HepG2 (cell line): ENCODE data around the gene GNG7. TPM values are rescaled to one million over a fixed set of nuclear protein-coding genes. Genes with fewer than 3 reads are reported as not detected.

Experiments
- ARID3A ChIP-seq: IDR thresholded peaks from 2 replicates; pipeline ENCODE4 v1.6.1; 2012; ENCODE audit warnings: low read depth, low read length, improper control_type of control experiment
- ATRX ChIP-seq: sonication (generic); formaldehyde crosslinking; IDR thresholded peaks from 2 replicates; pipeline ENCODE4 v1.4.0; 2020; ENCODE audit warnings: missing genetic modification reagents, borderline replicate concordance
- CEBPB ChIP-seq: IDR thresholded peaks from 2 replicates; pipeline ENCODE4 v1.6.1; 2011; ENCODE audit warnings: low read depth, low read length, improper control_type of control experiment, borderline replicate concordance
- CHD4 ChIP-seq: fragments of 200-600 bp; sonication (generic); IDR thresholded peaks from 2 replicates; pipeline ENCODE4 v1.7.0; 2017; ENCODE audit warnings: mild to moderate bottlenecking, low read length, borderline replicate concordance
- ELF3 ChIP-seq: IDR thresholded peaks from 2 replicates; pipeline ENCODE4 v1.6.1; 2016; ENCODE audit warnings: missing genetic modification reagents, missing compliant biosample characterization
- GABPB1 ChIP-seq: IDR thresholded peaks from 2 replicates; pipeline ENCODE4 v1.6.1; 2016; ENCODE audit warnings: mild to moderate bottlenecking, missing genetic modification reagents, moderate library complexity, missing compliant biosample characterization
- GPN1 ChIP-seq: sonication (generic); formaldehyde crosslinking; IDR thresholded peaks from 2 replicates; pipeline ENCODE4 v1.5.1; 2020; ENCODE audit warnings: missing genetic modification reagents, borderline replicate concordance
- HNF4G ChIP-seq, 2 experiments: sonication (generic) in 1 of 2; formaldehyde crosslinking in 1 of 2; IDR thresholded peaks; 2 replicates each; pipeline versions ENCODE4 v1.4.0 to v1.6.1; 2011 to 2020; ENCODE audit warnings: borderline replicate concordance in 2 of 2, low read depth in 2 of 2, mild to moderate bottlenecking in 2 of 2, low read length in 1 of 2, missing genetic modification reagents in 1 of 2, moderate library complexity in 1 of 2
- POLR2AphosphoS2 ChIP-seq: IDR thresholded peaks from 2 replicates; pipeline ENCODE4 v1.6.1; 2011; ENCODE audit warnings: low read depth, low read length, improper control_type of control experiment
- RBFOX2 ChIP-seq: fragments of 200-400 bp; formaldehyde crosslinking; IDR thresholded peaks from 2 replicates; pipeline ENCODE4 v1.6.1; 2017; ENCODE audit warnings: low read depth, mild to moderate bottlenecking, low read length
- ZBED4 ChIP-seq: sonication (generic); formaldehyde crosslinking; IDR thresholded peaks from 2 replicates; pipeline ENCODE4 v1.4.0; 2020; ENCODE audit warnings: missing genetic modification reagents, borderline replicate concordance
- ZBTB7A ChIP-seq: sonication (generic); formaldehyde crosslinking; IDR thresholded peaks from 2 replicates; pipeline ENCODE4 v1.8.0; 2022; ENCODE audit warnings: mild to moderate bottlenecking, missing genetic modification reagents
- ZKSCAN5 ChIP-seq: sonication (generic); formaldehyde crosslinking; IDR thresholded peaks from 2 replicates; pipeline ENCODE4 v1.5.1; 2020; ENCODE audit warnings: mild to moderate bottlenecking, missing genetic modification reagents
- ZNF230 ChIP-seq: sonication (generic); formaldehyde crosslinking; IDR thresholded peaks from 2 replicates; pipeline ENCODE4 v1.4.0; 2020; ENCODE audit warnings: mild to moderate bottlenecking, missing genetic modification reagents
- ZNF546 ChIP-seq: sonication (generic); formaldehyde crosslinking; conservative IDR thresholded peaks from 2 replicates; pipeline ENCODE4 v1.8.1; 2023; ENCODE audit warnings: mild to moderate bottlenecking, missing genetic modification reagents
- ZNF710 ChIP-seq: sonication (generic); formaldehyde crosslinking; IDR thresholded peaks from 2 replicates; pipeline ENCODE4 v1.5.0; 2020; ENCODE audit warnings: mild to moderate bottlenecking, missing genetic modification reagents, borderline replicate concordance
- ZNF737 ChIP-seq: sonication (generic); formaldehyde crosslinking; IDR thresholded peaks from 2 replicates; pipeline ENCODE4 v1.5.0; 2020; ENCODE audit warnings: missing genetic modification reagents, mild to moderate bottlenecking, borderline replicate concordance
- ZNF878 ChIP-seq: sonication (generic); formaldehyde crosslinking; IDR thresholded peaks from 2 replicates; pipeline ENCODE4 v1.8.1; 2023; ENCODE audit warnings: mild to moderate bottlenecking, missing genetic modification reagents, moderate library complexity
- polyA plus RNA-seq, 8 experiments: library from polyadenylated mRNA; depleted of rRNA in 3 of 8; stranded (reverse) in 7 of 8; unstranded in 1 of 8; fragments of >200 nt; fragmentation: Illumina TruSeq in 4 of 8; extraction: Trizol in 4 of 8; gene quantifications; 2 replicates each; pipeline versions ENCODE4 v1.2.1 to v1.2.3, GENCODE V29; 2011 to 2016; ENCODE audit warnings: low read depth in 4 of 8, missing spikeins in 1 of 8, mixed read lengths in 1 of 8; ENCODE audit not compliant: insufficient read depth in 1 of 8
- total RNA-seq, 5 experiments: library from RNA; depleted of rRNA; stranded (reverse); fragments of >200 nt; fragmentation: Illumina TruSeq; extraction: Trizol; gene quantifications; 2 replicates each; pipeline ENCODE4 v1.2.3, GENCODE V29; 2016; ENCODE audit warnings: low read depth in 1 of 5
- TF ChIP-seq, protein P1 (sequence below): sonication (generic); formaldehyde crosslinking; IDR thresholded peaks from 2 replicates; pipeline ENCODE4 v1.8.0; 2023; ENCODE audit warnings: mild to moderate bottlenecking, missing genetic modification reagents

GNG7 gene
- total and polyA plus RNA-seq, 2 of the 13 experiments (the other 11 are each of a cell fraction or from before 2014, with no cell fraction given): 1.4 to 3.3 TPM

GRCh38 chr19:2478278-2478755 lies 224.2 kb downstream of the GNG7 start (continued):
- TF ChIP-seq ZBED4 (CRISPR knock-in tag) (no peak), HNF4G (IDR thresholded peaks at IDR 0.05; ENCODE audit: borderline replicate concordance, low read depth, low read length) (no peak), HNF4G (CRISPR knock-in tag; IDR thresholded peaks at IDR 0.05; ENCODE audit: borderline replicate concordance, low read depth) (no peak), POLR2AphosphoS2 (peak; percentile 47), ZNF546 (CRISPR knock-in tag) (no peak), CHD4 (no peak), ZBTB7A (CRISPR knock-in tag) (no peak), ZNF737 (no peak), ZNF710 (no peak), GPN1 (CRISPR knock-in tag) (no peak), RBFOX2 (0 out of 2 replicates have a peak, but pooled peaks have one; percentile 49), GABPB1 (CRISPR knock-in tag) (0 out of 2 replicates have a peak, but pooled peaks have one; percentile 0), CEBPB (no peak; the same call in 1 of the 2 replicates), ZKSCAN5 (CRISPR knock-in tag) (no peak), ZNF878 (no peak), ZNF230 (no peak), ATRX (CRISPR knock-in tag) (no peak), ELF3 (CRISPR knock-in tag) (no peak), ARID3A (no peak)
- TF ChIP-seq, protein P1, sequence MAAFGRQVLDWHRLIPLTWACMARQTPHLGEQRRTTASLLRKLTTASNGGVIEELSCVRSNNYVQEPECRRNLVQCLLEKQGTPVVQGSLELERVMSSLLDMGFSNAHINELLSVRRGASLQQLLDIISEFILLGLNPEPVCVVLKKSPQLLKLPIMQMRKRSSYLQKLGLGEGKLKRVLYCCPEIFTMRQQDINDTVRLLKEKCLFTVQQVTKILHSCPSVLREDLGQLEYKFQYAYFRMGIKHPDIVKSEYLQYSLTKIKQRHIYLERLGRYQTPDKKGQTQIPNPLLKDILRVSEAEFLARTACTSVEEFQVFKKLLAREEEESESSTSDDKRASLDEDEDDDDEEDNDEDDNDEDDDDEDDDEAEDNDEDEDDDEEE: no peak
